Adrenal gland (tissue), 12 donors: ENCODE data around the gene LGALS9B. TPM values are rescaled to one million over a fixed set of nuclear protein-coding genes. Genes with fewer than 3 reads are reported as not detected.
"Not testable (repeated sequence)": the region's sequence is repeated elsewhere in the genome, so short reads cannot be mapped to it uniquely, and the experiment has no call there.

Source experiments
- DNase-seq, 7 donors: peaks; one replicate each; pipeline ENCODE4 v3.0.0-alpha.2; 2019 to 2020
- H3K27ac ChIP-seq, 5 donors: fragments of 200-600 bp; sonication (generic) in 4 of 5; 1 replicate in 3 of 5; 2 replicates in 2 of 5; pipeline versions ENCODE4 v1.5.1 to v1.8.0; 2016 to 2020; ENCODE audit warnings: mild to moderate bottlenecking in 1 of 5
- H3K27me3 ChIP-seq: fragments of 200-600 bp; 2 replicates; pipeline ENCODE4 v1.8.0; 2021
- H3K36me3 ChIP-seq, 2 donors: fragments of 200-600 bp; replicated peaks in 1 of 2; 1 replicate in 1 of 2; 2 replicates in 1 of 2; pipeline versions ENCODE4 v1.5.1 to v1.8.0; 2018 to 2022
- H3K4me1 ChIP-seq, 2 donors: fragments of 200-600 bp; replicated peaks in 1 of 2; 1 replicate in 1 of 2; 2 replicates in 1 of 2; pipeline versions ENCODE4 v1.5.1 to v1.8.0; 2018 to 2021
- H3K4me3 ChIP-seq, 4 donors: fragments of 200-600 bp; sonication (generic) in 3 of 4; one replicate each; pipeline ENCODE4 v1.5.1; 2016 to 2018
- H3K9me3 ChIP-seq, 3 donors: fragments of 200-600 bp; sonication (generic) in 1 of 3; replicated peaks in 1 of 3; 1 replicate in 2 of 3; 2 replicates in 1 of 3; pipeline versions ENCODE4 v1.5.1 to v1.8.0; 2016 to 2021
- WGBS, 4 donors: extraction: QIAGEN DNeasy Blood & Tissue Kit in 2 of 4; methylation state at CpG; one replicate each; pipeline versions ENCODE4 v1.1.5 to v1.1.7; 2013 to 2017; 5-methylcytosine and 5-hydroxymethylcytosine counted together
- intact Hi-C, 2 donors: fragments of 100-400 bp; cut with DNase I; formaldehyde crosslinking; loops; one replicate each; pipeline versions ENCODE4 v1.14.1 to v1.15.0; 2022 to 2023
- polyA plus RNA-seq, 3 donors: library from polyadenylated mRNA; stranded (reverse); fragments of 200-250 nt in 2 of 3; fragments of 350-450 nt in 1 of 3; fragmentation: Illumina TruSeq in 1 of 3; extraction: RNeasy Lipid Tissue Mini Kit (QIAGEN cat#74804) in 1 of 3; gene quantifications; one replicate each; pipeline ENCODE4 v1.2.3, GENCODE V29; 2013 to 2014
- total RNA-seq, 9 donors: library from RNA; depleted of rRNA in 4 of 9; stranded (reverse); fragments of >200 nt in 4 of 9; fragments of 120-200 nt in 1 of 9; fragmentation: NEBNext Ultra II Directional in 1 of 9; extraction: Animal tissue kit (Norgen Biotek cat#: 25700) in 1 of 9; gene quantifications; one replicate each; pipeline versions ENCODE4 v1.1.0 to v1.2.4, GENCODE V29; 2013 to 2023
- donor health status: healthy with polysubstance abuse.
- donor health status: Bipolar disorder and iron deficiency.
- donor health status: DM: yes; HTN: yes; CAD: no.
- donor health status: DM: no; HTN: no; CAD: no.
- donor health status: DM: no; HTN: no; CAD: no.
- donor health status: DM: yes; HTN: yes; CAD: no.

LGALS9B gene
- total and polyA plus RNA-seq, 12 donors = 0.10 TPM; not detected in 11

DNA sequence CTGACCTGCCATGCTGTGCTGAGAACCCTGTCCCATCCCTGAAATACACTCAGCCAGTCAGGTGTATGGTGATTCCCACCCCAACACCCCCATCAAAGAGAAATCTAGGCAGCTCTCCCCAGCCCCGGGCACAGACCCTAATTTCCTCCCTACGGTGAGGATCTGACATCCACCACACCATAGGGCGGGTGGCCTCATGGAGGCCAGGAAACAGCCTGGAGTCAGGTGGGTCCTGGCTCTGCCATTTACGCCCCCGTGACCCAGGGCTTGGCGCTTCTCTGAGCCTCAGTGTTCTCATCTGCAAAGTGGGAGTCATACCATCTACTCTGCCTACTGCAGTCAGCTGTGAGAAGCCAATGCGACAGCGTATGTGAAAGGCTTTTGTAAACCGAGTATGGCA, 27.4 kb upstream of the LGALS9B start:
- 88 to 89% methylated on average over 5 to 6 of the region's 9 CpGs; no CpG with 5 or more reads in 2 of the 4 donors for WGBS, 4 donors
- H3K9me3 ChIP-seq, H3K36me3 ChIP-seq, DNase-seq, H3K4me1 ChIP-seq, H3K27ac ChIP-seq, H3K4me3 ChIP-seq, H3K27me3 ChIP-seq, intact Hi-C loops: not testable (repeated sequence)

DNA sequence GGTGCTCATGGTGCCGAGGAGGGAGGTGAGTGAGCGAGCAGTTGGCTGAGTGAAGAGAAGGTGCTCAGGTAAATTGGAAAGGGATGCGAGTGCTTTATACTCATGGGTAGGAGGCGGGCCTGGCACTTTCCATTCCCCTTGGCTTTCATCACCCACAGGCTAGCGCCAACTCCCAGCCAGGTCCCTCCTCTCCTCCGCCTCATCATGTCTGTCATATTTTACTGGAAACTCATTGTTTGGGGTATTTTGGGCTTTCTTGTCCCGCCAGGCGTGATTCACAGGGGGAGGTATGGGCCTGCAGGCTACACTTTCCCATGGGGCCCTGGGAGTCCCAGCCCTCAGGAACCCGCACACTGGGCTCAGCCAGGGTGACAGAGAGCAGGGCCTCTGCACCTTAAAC, 26.8 kb upstream of the LGALS9B start:
- intact Hi-C loops, H3K27ac ChIP-seq, H3K9me3 ChIP-seq, H3K4me3 ChIP-seq, H3K4me1 ChIP-seq, H3K36me3 ChIP-seq, H3K27me3 ChIP-seq, DNase-seq: not testable (repeated sequence)
- 85 to 93% methylated on average over 5 to 6 of the region's 9 CpGs; no CpG with 5 or more reads in 2 of the 4 donors for WGBS, 4 donors

GRCh38 chr17:20492971-20493370, 25.6 kb upstream of the LGALS9B start:
- H3K4me1 ChIP-seq, DNase-seq, H3K27me3 ChIP-seq, H3K4me3 ChIP-seq, intact Hi-C loops, H3K9me3 ChIP-seq, H3K36me3 ChIP-seq, H3K27ac ChIP-seq: not testable (repeated sequence)
- WGBS, 4 donors = 58 to 86% (median 70%) methylated on average over 1 to 6 of the region's 8 CpGs

- H3K27ac ChIP-seq, H3K9me3 ChIP-seq, H3K4me3 ChIP-seq, intact Hi-C loops, DNase-seq, H3K27me3 ChIP-seq, H3K4me1 ChIP-seq, H3K36me3 ChIP-seq: not testable (repeated sequence)
- WGBS, 4 donors = 52 to 73% methylated on average over 2 to 3 of the region's 6 CpGs; no CpG with 5 or more reads in 2 of the 4 donors
These were observed 24.8 kb upstream of the LGALS9B start for GRCh38 chr17:20492099-20492498.

DNA sequence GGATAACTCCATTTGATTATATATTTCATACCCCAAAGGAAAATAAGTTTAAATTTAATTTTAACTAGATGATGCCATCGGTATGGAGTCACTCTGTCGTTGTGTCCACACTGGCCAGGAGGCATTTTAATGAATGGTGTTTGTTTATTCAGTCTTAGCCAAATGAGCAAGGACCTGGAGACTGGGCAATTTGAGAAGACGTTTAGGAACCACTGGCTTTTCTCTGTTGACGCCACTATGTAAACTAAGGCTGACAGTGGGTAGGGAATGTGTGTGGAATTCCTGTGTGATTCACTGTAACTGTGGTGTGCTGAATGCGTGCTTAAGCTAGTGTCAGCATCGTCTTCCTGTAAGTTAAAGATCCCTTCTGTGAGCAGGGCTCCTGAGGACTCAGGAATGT, 17.6 kb upstream of the LGALS9B start:
- H3K27ac ChIP-seq, H3K4me3 ChIP-seq, H3K36me3 ChIP-seq, intact Hi-C loops, H3K27me3 ChIP-seq, H3K9me3 ChIP-seq, DNase-seq, H3K4me1 ChIP-seq: not testable (repeated sequence)
- WGBS, 4 donors = 31 to 60% (median 37%) methylated on average over 2 to 6 of the region's 6 CpGs

GRCh38 chr17:20479889-20480591, 12.7 kb upstream of the LGALS9B start:
- DNase-seq, H3K4me1 ChIP-seq, H3K27ac ChIP-seq, H3K9me3 ChIP-seq, H3K27me3 ChIP-seq, intact Hi-C loops, H3K36me3 ChIP-seq, H3K4me3 ChIP-seq: not testable (repeated sequence)
- WGBS, 4 donors = 88 to 93% (median 90%) methylated on average over 5 to 6 of the region's 8 CpGs

- H3K27ac ChIP-seq, DNase-seq, intact Hi-C loops, H3K4me3 ChIP-seq, H3K4me1 ChIP-seq, H3K9me3 ChIP-seq, H3K27me3 ChIP-seq, H3K36me3 ChIP-seq: not testable (repeated sequence)
- WGBS, 4 donors = 75 to 88% (median 82%) methylated on average over 2 to 3 of the region's 4 CpGs
These were observed 10.2 kb upstream of the LGALS9B start for GRCh38 chr17:20477398-20478071.

GRCh38 chr17:20475137-20475831, 7.9 kb upstream of the LGALS9B start:
- WGBS, 4 donors = 87 to 100% (median 92%) methylated on average over 1 to 7 of the region's 8 CpGs
- H3K27ac ChIP-seq, H3K27me3 ChIP-seq, H3K4me3 ChIP-seq, H3K4me1 ChIP-seq, H3K9me3 ChIP-seq, intact Hi-C loops, DNase-seq, H3K36me3 ChIP-seq: not testable (repeated sequence)

GRCh38 chr17:20474081-20474480, 6.7 kb upstream of the LGALS9B start:
- H3K4me3 ChIP-seq, H3K27me3 ChIP-seq, H3K36me3 ChIP-seq, H3K4me1 ChIP-seq, H3K9me3 ChIP-seq, intact Hi-C loops, H3K27ac ChIP-seq, DNase-seq: not testable (repeated sequence)

DNA sequence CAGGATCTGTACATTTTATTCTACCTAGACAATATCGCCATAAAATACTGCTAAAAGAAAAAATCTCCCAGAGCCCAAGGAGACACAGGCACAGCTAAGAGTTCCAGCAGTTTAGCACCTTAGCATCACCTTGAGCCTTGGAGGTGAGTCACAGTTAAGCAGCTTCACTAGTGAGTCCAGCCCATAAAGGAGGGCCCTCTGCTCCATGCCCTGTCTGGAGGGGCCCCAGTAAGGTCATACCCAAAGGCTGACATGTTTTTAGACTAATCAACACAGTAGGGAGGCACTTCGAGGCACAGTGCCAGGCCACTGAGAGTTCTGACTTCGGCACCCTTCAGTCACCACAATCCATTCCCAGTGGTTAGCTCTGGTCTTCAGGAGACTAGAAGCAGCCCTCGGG, 2.6 kb upstream of the LGALS9B start:
- 0 to 90% (median 68%) methylated on average over 1 to 2 of the region's 4 CpGs for WGBS, 4 donors
- H3K36me3 ChIP-seq, DNase-seq, H3K27ac ChIP-seq, H3K4me3 ChIP-seq, intact Hi-C loops, H3K9me3 ChIP-seq, H3K4me1 ChIP-seq, H3K27me3 ChIP-seq: not testable (repeated sequence)

GRCh38 chr17:20469107-20469506, 1.8 kb upstream of the LGALS9B start:
- 40 to 43% methylated on average over 1 to 3 of the region's 4 CpGs; no CpG with 5 or more reads in 2 of the 4 donors for WGBS, 4 donors
- DNase-seq, H3K9me3 ChIP-seq, H3K27ac ChIP-seq, H3K36me3 ChIP-seq, intact Hi-C loops, H3K4me1 ChIP-seq, H3K27me3 ChIP-seq, H3K4me3 ChIP-seq: not testable (repeated sequence)
